ENCODE measurements around the gene ENPP5. TPM values are rescaled to one million over a fixed set of nuclear protein-coding genes. Genes with fewer than 3 reads are reported as not detected.

The ENPP5 gene, protein sequence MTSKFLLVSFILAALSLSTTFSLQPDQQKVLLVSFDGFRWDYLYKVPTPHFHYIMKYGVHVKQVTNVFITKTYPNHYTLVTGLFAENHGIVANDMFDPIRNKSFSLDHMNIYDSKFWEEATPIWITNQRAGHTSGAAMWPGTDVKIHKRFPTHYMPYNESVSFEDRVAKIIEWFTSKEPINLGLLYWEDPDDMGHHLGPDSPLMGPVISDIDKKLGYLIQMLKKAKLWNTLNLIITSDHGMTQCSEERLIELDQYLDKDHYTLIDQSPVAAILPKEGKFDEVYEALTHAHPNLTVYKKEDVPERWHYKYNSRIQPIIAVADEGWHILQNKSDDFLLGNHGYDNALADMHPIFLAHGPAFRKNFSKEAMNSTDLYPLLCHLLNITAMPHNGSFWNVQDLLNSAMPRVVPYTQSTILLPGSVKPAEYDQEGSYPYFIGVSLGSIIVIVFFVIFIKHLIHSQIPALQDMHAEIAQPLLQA
- 0.99 TPM for total RNA-seq

DNA sequence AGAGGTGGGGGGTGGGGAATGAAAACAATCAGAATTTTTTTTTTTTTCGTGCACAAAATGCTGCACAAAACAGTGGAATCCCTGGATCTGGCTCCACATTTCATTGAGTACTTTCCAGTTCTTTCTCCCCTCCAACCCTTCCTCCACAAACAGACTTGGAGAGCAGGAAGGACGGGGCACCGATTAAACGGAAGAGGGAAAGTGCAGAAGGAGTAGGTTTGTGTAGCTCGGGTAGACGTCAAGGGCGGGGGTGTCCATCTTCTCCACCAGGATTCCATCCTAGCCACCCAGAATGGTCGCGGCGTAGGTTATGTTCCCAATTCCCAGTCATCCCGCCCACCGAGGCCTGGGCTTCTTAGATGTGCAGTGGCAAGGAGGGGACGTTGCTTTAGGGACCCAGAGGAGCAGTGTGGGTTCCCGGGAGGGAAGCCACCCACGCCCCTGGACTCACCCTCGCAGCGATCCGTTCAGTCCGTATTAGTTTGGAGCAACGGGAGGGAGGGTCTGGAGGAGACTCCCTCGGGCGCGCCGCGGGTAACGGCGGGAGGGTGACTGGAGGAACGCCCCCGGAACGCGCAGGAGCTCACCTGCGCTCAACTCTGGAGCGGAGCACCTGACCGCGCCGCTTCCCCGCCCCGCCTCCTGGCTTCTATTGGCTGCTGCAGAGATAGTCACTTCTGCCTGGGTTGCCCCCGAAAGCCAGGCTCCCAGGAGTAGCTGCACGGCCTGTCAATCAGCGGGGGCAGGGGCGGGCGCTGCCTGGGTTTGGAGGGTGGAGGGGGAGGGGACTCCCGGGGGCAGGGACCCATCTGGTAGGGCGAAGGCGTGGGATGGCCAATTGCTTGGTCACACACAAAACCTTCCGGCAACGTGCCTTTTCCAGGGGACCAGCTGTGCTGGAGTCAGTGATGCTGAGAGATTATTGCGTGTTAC is at the start of gene ENPP5:
ENPP5 (minus strand) TSS at position 624 of the 933 bp plus-strand sequence. CDS start 2,718 bp downstream, outside the sequence.
- peak; percentile 3 for DNase-seq

DNA sequence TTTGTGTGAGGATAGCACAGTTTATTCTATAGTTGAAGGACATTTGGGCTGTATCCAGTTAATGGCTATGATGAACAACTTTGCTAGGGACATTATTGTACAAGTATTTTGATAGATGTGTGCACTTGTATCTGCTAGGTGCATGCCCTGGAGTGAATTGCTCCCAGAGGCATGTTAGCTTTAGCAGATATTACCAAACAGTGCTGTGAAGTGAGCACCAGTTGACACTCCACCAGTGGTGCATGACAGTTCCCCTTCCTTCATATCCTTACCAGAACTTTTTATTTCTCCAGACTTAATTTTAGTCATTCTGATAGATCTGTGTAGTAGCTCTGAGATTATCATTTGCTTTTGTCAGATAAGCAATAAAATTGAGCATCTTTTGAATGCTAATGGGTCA is 48.9 kb upstream of the ENPP5 start:
- no peak for DNase-seq

GRCh38 chr6:46218457-46218856 is 47.7 kb upstream of the ENPP5 start:
- no peak for DNase-seq

DNA sequence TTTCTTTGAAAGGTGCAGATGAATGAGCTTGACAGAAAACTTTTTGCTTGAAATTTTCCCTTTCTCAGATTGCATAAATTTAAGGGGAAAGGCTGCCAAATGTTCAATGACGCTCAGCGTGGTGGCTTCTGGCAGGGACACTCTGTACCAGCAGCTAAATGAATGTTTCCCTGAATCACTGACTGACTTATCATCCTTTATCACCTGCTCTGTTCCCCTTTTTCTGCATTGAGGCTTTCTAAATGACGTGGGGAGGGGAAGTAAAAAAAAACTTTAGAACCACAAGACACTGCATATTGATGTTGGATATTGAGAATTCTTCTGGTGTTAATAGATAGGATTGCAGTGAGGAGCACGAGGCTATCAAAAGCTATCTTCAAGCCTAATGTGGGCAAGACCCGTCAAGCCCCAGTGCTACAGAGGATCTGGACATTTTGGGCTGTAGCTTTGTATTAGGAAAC is 46.9 kb upstream of the ENPP5 start:
- DNase-seq, result no peak

DNA sequence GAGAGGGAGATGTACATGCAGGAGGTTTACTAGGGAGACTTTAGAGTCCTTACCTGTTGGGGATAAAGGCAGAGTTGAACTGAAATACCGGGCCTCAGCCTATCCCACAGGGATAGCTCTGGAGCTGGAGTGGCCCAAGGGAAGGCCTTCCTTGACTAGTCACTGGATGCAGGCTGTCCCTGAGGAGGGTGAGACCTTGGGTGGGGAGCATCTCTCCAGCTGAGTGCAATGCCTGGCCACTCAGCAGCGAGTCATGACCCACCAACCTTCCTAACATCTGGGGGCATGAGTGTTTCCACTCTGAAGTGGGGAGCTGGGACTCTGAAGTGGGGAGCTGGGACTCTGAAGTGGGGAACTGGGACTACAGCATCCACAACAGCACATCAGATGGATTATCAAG is 46.1 kb upstream of the ENPP5 start:
- DNase-seq, result no peak

- DNase-seq, result no peak
Measured at GRCh38 chr6:46215777-46216176, 45.0 kb upstream of the ENPP5 start.

- DNase-seq, result no peak
Measured at GRCh38 chr6:46215213-46215612, 44.4 kb upstream of the ENPP5 start.

- no peak for DNase-seq
Measured at GRCh38 chr6:46211917-46212316, 41.1 kb upstream of the ENPP5 start.

DNA sequence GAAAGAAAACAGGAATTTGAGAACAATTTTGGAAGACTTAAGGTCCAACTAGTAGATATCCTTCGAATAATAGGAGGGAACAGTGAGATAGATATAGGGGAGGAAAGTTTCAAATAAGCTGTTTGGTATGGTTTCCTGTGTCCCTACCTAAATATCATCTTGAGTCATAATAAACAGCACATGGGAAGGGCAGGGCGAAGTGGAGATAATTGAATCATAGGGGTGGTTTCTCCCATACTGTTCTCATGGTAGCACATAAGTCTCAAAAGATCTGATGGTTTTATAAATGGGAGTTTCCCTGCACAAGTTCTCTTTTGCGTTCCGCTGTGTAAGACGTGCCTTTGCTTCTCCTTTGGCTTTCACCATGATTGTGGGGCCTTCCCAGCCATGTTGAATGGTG is 39.5 kb upstream of the ENPP5 start:
- no peak for DNase-seq

GRCh38 chr6:46208303-46208702 is 37.5 kb upstream of the ENPP5 start:
- no peak for DNase-seq

DNA sequence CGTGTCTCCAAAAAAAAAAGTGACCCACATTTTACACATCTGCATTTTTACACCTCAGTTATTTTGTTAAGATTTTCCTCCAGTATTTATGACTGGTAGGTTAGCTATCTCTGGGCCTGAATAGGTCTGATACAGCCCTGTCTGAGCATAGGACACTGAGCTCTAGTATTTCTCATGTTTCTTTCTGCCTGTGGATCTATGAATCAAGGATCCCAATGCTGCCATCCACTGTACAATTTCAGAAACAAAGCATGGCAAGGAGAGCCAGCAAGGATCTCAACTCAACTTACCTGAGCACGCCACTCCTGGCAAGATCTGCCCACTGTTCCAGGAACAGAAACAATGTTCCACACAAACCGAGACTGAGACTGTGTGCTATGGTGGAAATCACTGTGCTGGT is 36.4 kb upstream of the ENPP5 start:
- DNase-seq, result no peak

- DNase-seq, result no peak
Measured at GRCh38 chr6:46204880-46205650, 34.3 kb upstream of the ENPP5 start.

GRCh38 chr6:46203391-46204177 is 32.8 kb upstream of the ENPP5 start:
- DNase-seq, result no peak

DNA sequence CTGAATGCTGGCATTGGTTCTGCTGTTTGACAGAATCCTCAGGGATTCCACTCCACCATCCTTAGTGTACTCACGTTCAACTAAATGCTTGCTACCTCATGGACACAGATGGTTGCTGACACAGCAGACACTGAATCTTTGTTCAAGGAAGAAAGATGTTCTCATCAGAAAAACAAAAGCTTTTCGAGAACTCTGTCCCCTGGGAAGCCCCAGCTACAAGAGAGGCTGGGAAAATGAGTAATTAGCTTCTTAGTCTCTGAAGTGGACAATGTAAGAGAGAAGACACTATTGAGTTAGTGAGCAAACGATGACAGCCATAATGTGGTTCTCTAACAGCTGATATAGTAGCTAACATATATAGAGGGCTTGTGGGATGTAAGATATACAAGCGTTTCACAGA is 30.9 kb upstream of the ENPP5 start:
- no peak for DNase-seq

- DNase-seq, result no peak
Measured at GRCh38 chr6:46199387-46199786, 28.6 kb upstream of the ENPP5 start.

GRCh38 chr6:46191961-46192360 is 21.2 kb upstream of the ENPP5 start:
- DNase-seq, result no peak

DNA sequence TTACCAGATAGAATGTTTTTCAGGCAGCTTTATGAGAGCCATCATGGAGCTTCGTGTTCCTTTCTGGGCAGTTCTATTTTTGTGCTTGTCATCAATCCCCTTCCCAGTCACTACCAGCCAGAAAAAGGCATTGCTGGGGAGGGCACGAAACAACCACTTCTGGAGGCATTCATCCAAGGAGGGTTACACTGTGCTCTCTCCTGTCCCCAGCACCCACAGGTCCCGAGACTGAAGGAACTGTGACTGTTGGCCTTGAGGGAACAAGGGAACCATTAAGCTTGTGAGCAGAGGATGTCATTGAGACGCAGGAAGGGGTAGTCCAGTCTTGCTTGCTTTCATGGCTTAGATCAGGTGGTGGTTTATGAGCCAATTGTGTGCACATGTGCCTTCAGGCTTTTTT is 20.1 kb upstream of the ENPP5 start:
- no peak for DNase-seq

DNA sequence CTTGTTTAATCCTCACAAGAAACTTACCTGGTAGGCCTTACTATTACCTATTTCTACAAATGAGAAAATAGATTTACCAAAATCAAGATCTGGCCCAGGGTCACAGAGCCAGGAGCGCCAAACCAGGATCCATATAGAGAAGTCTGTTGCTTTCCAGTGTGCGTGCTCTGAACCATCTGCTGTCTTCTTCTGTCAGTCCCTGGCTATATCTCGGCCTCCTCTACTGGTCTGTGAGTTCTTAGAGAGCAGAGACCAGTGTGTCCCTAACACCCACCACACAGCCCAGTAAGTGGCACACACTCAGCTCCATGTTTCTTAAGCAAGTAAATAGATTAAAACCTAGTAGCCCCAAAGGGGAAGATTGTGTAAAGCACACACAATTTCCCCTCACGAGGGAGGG is 18.9 kb upstream of the ENPP5 start:
- no peak for DNase-seq

GRCh38 chr6:46186583-46186982 is 15.8 kb upstream of the ENPP5 start:
- DNase-seq, result no peak

- DNase-seq, result peak; percentile 26
Measured at GRCh38 chr6:46184114-46184513, 13.3 kb upstream of the ENPP5 start.

- DNase-seq, result no peak
Measured at GRCh38 chr6:46175976-46176375, 5.2 kb upstream of the ENPP5 start.

All from skin of body (tissue), 2 donors.